ENCODE measurements around the gene TOGARAM2.

TOGARAM2 gene

GRCh38 chr2:28981016-28981441, at the start of gene TOGARAM2:
TOGARAM2 (plus strand) TSS chr2:28981298; CDS start chr2:28994835, 13,537 bp downstream.
- H3K9me3 ChIP-seq (ENCODE audit: severe bottlenecking): no peaks in the 10 kb centered on the region
- no peak for TF ChIP-seq CTCF (IDR thresholded peaks at IDR 0.05; ENCODE audit: poor library complexity, severe bottlenecking)
- H3K27me3 ChIP-seq (ENCODE audit: insufficient read depth, poor library complexity, severe bottlenecking): no peaks in the 10 kb centered on the region
- no peak within 1 kb of the TSS for H3K27ac ChIP-seq (ENCODE audit: poor library complexity, severe bottlenecking)
- no peak within 1 kb of the TSS for H3K4me3 ChIP-seq (ENCODE audit: severe bottlenecking)
- H3K4me1 ChIP-seq (ENCODE audit: insufficient read depth, poor library complexity, severe bottlenecking): peaks cover 3% of the 10 kb centered on the region
- H3K36me3 ChIP-seq (ENCODE audit: low read depth): no peaks in the 10 kb centered on the region
- DNase-seq (ENCODE audit: low spot score): no peak
- no peak for ATAC-seq (ENCODE audit: low read depth)

GRCh38 chr2:28934769-28935168, 46.3 kb upstream of the TOGARAM2 start:
- DNase-seq (ENCODE audit: low spot score) (no peak), ATAC-seq (ENCODE audit: low read depth) (no peak)
- no peak overlapping the region for H3K4me3 ChIP-seq (ENCODE audit: severe bottlenecking)
- H3K27me3 ChIP-seq (ENCODE audit: insufficient read depth, poor library complexity, severe bottlenecking): no peaks in the 10 kb centered on the region
- H3K4me1 ChIP-seq (ENCODE audit: insufficient read depth, poor library complexity, severe bottlenecking): no peaks in the 10 kb centered on the region
- H3K27ac ChIP-seq (ENCODE audit: poor library complexity, severe bottlenecking): no peak overlapping the region
- H3K9me3 ChIP-seq (ENCODE audit: severe bottlenecking): no peaks in the 10 kb centered on the region
- peaks cover 94% of the 10 kb centered on the region for H3K36me3 ChIP-seq (ENCODE audit: low read depth)
- TF ChIP-seq CTCF (IDR thresholded peaks at IDR 0.05; ENCODE audit: poor library complexity, severe bottlenecking): no peak

GRCh38 chr2:28941008-28941407, 40.1 kb upstream of the TOGARAM2 start:
- no peak overlapping the region for H3K4me3 ChIP-seq (ENCODE audit: severe bottlenecking)
- H3K4me1 ChIP-seq (ENCODE audit: insufficient read depth, poor library complexity, severe bottlenecking): no peaks in the 10 kb centered on the region
- DNase-seq (ENCODE audit: low spot score): no peak
- peaks cover 96% of the 10 kb centered on the region for H3K36me3 ChIP-seq (ENCODE audit: low read depth)
- no peak for TF ChIP-seq CTCF (IDR thresholded peaks at IDR 0.05; ENCODE audit: poor library complexity, severe bottlenecking)
- no peak overlapping the region for H3K27ac ChIP-seq (ENCODE audit: poor library complexity, severe bottlenecking)
- H3K9me3 ChIP-seq (ENCODE audit: severe bottlenecking): no peaks in the 10 kb centered on the region
- no peak for ATAC-seq (ENCODE audit: low read depth)
- no peaks in the 10 kb centered on the region for H3K27me3 ChIP-seq (ENCODE audit: insufficient read depth, poor library complexity, severe bottlenecking)

- H3K27me3 ChIP-seq (ENCODE audit: insufficient read depth, poor library complexity, severe bottlenecking): no peaks in the 10 kb centered on the region
- no peak for ATAC-seq (ENCODE audit: low read depth)
- DNase-seq (ENCODE audit: low spot score): no peak
- H3K36me3 ChIP-seq (ENCODE audit: low read depth): peaks cover 98% of the 10 kb centered on the region
- no peak overlapping the region for H3K27ac ChIP-seq (ENCODE audit: poor library complexity, severe bottlenecking)
- no peaks in the 10 kb centered on the region for H3K4me1 ChIP-seq (ENCODE audit: insufficient read depth, poor library complexity, severe bottlenecking)
- H3K4me3 ChIP-seq (ENCODE audit: severe bottlenecking): no peak overlapping the region
- H3K9me3 ChIP-seq (ENCODE audit: severe bottlenecking): no peaks in the 10 kb centered on the region
- no peak for TF ChIP-seq CTCF (IDR thresholded peaks at IDR 0.05; ENCODE audit: poor library complexity, severe bottlenecking)
These were observed 36.4 kb upstream of the TOGARAM2 start for GRCh38 chr2:28944535-28945248.

GRCh38 chr2:28948160-28948559, 32.9 kb upstream of the TOGARAM2 start:
- ATAC-seq (ENCODE audit: low read depth): no peak
- Histone ChIP-seq H3K36me3 (ENCODE audit: low read depth) (peaks cover 64% of the 10 kb centered on the region), H3K9me3 (ENCODE audit: severe bottlenecking) (no peaks in the 10 kb centered on the region), H3K4me3 (ENCODE audit: severe bottlenecking) (no peak overlapping the region), H3K27ac (ENCODE audit: poor library complexity, severe bottlenecking) (no peak overlapping the region), H3K27me3 (ENCODE audit: insufficient read depth, poor library complexity, severe bottlenecking) (no peaks in the 10 kb centered on the region), H3K4me1 (ENCODE audit: insufficient read depth, poor library complexity, severe bottlenecking) (peaks cover 12% of the 10 kb centered on the region)
- DNase-seq (ENCODE audit: low spot score): no peak
- no peak for TF ChIP-seq CTCF (IDR thresholded peaks at IDR 0.05; ENCODE audit: poor library complexity, severe bottlenecking)
